ENCODE results near the gene GATB. TPM values are rescaled to one million over a fixed set of nuclear protein-coding genes. Genes with fewer than 3 reads are reported as not detected.

GATB gene
- polyA plus RNA-seq, 3 donors = 5.5 to 12.2 (median 9.0) TPM

- TF ChIP-seq CTCF (IDR thresholded peaks at IDR 0.05) = no peak
- Mint-ChIP-seq H3K4me3 (no peak overlapping the region), H3K27me3 (ENCODE audit: low read depth in 3 of 3) (peaks cover 6 to 23% (median 11%) of the 10 kb centered on the region in 3 donors), H3K4me1 (no peaks in the 10 kb centered on the region), H3K27ac (no peak overlapping the region), H3K36me3 (no peaks in the 10 kb centered on the region), H3K9me3 (peaks cover 0 to 17% (median 8%) of the 10 kb centered on the region in 7 donors)
- Histone ChIP-seq H3K36me3 (replicated peaks in 1 of 2; ENCODE audit: control insufficient read depth in 1 of 2, insufficient read depth in 2 of 2, low read length in 2 of 2) (no peaks in the 10 kb centered on the region), H4K20me1 (ENCODE audit: insufficient read depth, low read length) (no peaks in the 10 kb centered on the region), H3K27ac (ENCODE audit: low read depth in 1 of 2, low read length in 2 of 2) (no peak overlapping the region), H3K27me3 (ENCODE audit: control insufficient read depth in 2 of 2, insufficient read depth in 2 of 2, low read length in 2 of 2) (peaks cover 6% of the 10 kb centered on the region in 2 donors), H3K4me2 (replicated peaks; ENCODE audit: extremely low read depth, low read length, poor library complexity, severe bottlenecking) (no peak overlapping the region), H3K9ac (ENCODE audit: insufficient read depth, low read length, poor library complexity, severe bottlenecking) (no peak overlapping the region), H3K4me3 (replicated peaks in 1 of 3; ENCODE audit: low read depth in 2 of 3, low read length in 3 of 3) (no peak overlapping the region), H3K79me2 (ENCODE audit: insufficient read depth, low read length) (no peaks in the 10 kb centered on the region), H2AFZ (ENCODE audit: insufficient read depth, low read depth, low read length, poor library complexity, severe bottlenecking) (no peak overlapping the region), H3K4me1 (ENCODE audit: control insufficient read depth in 1 of 2, insufficient read depth in 2 of 2, low read length in 2 of 2) (no peaks in the 10 kb centered on the region), H3K9me3 (replicated peaks in 1 of 2; ENCODE audit: control insufficient read depth in 1 of 2, insufficient read depth in 1 of 2, low read length in 2 of 2) (peaks cover 0 to 15% of the 10 kb centered on the region in 2 donors)
- no peak for DNase-seq
- intact Hi-C loops (cut with micrococcal nuclease) = no loop called here
- no CpG with 5 or more reads among the region's 1 CpG for WGBS (ENCODE audit: insufficient coverage)
These were observed 9.3 kb upstream of the GATB start for GRCh38 chr4:151770154-151770553.

- Histone ChIP-seq H3K9me3 (replicated peaks in 1 of 2; ENCODE audit: control insufficient read depth in 1 of 2, insufficient read depth in 1 of 2, low read length in 2 of 2) (peaks cover 0 to 2% of the 10 kb centered on the region in 2 donors), H3K79me2 (ENCODE audit: insufficient read depth, low read length) (no peaks in the 10 kb centered on the region), H3K27ac (ENCODE audit: low read depth in 1 of 2, low read length in 2 of 2) (no peak overlapping the region), H3K9ac (ENCODE audit: insufficient read depth, low read length, poor library complexity, severe bottlenecking) (no peak overlapping the region), H2AFZ (ENCODE audit: insufficient read depth, low read depth, low read length, poor library complexity, severe bottlenecking) (no peak overlapping the region), H3K4me2 (replicated peaks; ENCODE audit: extremely low read depth, low read length, poor library complexity, severe bottlenecking) (no peak overlapping the region), H3K27me3 (ENCODE audit: control insufficient read depth in 2 of 2, insufficient read depth in 2 of 2, low read length in 2 of 2) (peaks cover 6 to 12% of the 10 kb centered on the region in 2 donors), H3K4me3 (replicated peaks in 1 of 3; ENCODE audit: low read depth in 2 of 3, low read length in 3 of 3) (no peak overlapping the region), H3K36me3 (replicated peaks in 1 of 2; ENCODE audit: control insufficient read depth in 1 of 2, insufficient read depth in 2 of 2, low read length in 2 of 2) (no peaks in the 10 kb centered on the region), H4K20me1 (ENCODE audit: insufficient read depth, low read length) (no peaks in the 10 kb centered on the region), H3K4me1 (ENCODE audit: control insufficient read depth in 1 of 2, insufficient read depth in 2 of 2, low read length in 2 of 2) (no peaks in the 10 kb centered on the region)
- WGBS (ENCODE audit: insufficient coverage) = no CpG with 5 or more reads among the region's 2 CpGs
- peaks cover 0 to 7% (median 0%) of the 10 kb centered on the region in 7 donors for H3K9me3 Mint-ChIP-seq
- H3K4me1 Mint-ChIP-seq = no peaks in the 10 kb centered on the region
- no peak for TF ChIP-seq CTCF (IDR thresholded peaks at IDR 0.05)
- no peaks in the 10 kb centered on the region for H3K36me3 Mint-ChIP-seq
- no peak for DNase-seq
- intact Hi-C loops (cut with micrococcal nuclease) = loop anchor here in 1 of 2 donors (10.0 kb wide), 1 partner anchor 674 kb away; the partner anchor contains the start of gene RPS3A
- peaks cover 6 to 27% (median 14%) of the 10 kb centered on the region in 3 donors for H3K27me3 Mint-ChIP-seq (ENCODE audit: low read depth in 3 of 3)
- H3K4me3 Mint-ChIP-seq = no peak overlapping the region
- no peak overlapping the region for H3K27ac Mint-ChIP-seq
These were observed 8.0 kb upstream of the GATB start for GRCh38 chr4:151768835-151769234.

Measured in CD14-positive monocyte (primary cell).